ENCODE data around the gene CPS1. TPM values are rescaled to one million over a fixed set of nuclear protein-coding genes. Genes with fewer than 3 reads are reported as not detected.
A peak's percentile ranks its signal among the peaks of the same experiment; 100 is the strongest.

Gene CPS1
- total RNA-seq, 6 experiments from 2014 or later: 1,066 to 2,150 (median 1,343) TPM

DNA sequence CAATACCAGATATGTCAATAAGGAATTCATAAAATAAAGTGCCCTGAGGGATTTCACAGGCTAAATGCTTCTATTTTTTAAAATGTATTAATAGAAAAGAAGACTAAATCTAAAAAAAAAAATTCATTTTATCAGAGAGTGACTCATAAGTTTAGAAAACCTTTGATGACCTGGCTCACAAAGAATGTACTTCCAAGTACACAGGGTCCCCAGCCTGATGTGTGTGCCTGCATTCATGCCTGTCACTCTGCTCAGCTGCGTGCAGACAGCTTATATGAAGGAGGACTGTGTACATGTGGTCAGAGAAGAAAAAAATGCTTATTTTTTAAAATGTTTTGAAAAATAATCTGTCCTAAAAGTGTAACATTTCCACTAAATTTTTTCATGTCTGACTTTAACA is 3.0 kb upstream of the CPS1 start:
- Histone ChIP-seq H3K36me3 (peaks cover 0 to 2% (median 0%) of the 10 kb centered on the region in 4 donors), H3K4me3 (no peak overlapping the region), H3K9me3 (no peaks in the 10 kb centered on the region), H3K27ac (no peak overlapping the region), H3K27me3 (no peaks in the 10 kb centered on the region), H3K4me1 (peaks cover 0 to 31% (median 10%) of the 10 kb centered on the region in 4 donors)
- intact Hi-C loops (cut with DNase I): no loop called here
- ATAC-seq: peak in 1 of 4 donors; percentile 56
- 31% methylated on average over 1 of the region's 1 CpG for WGBS (ENCODE audit: insufficient coverage, low coverage, low lambda C conversion rate, missing lambda C conversion rate)
- peak in 1 of 3 donors; percentile 29 for DNase-seq
- no peak for TF ChIP-seq POLR2A (IDR thresholded peaks at IDR 0.05)
- TF ChIP-seq, protein P1, sequence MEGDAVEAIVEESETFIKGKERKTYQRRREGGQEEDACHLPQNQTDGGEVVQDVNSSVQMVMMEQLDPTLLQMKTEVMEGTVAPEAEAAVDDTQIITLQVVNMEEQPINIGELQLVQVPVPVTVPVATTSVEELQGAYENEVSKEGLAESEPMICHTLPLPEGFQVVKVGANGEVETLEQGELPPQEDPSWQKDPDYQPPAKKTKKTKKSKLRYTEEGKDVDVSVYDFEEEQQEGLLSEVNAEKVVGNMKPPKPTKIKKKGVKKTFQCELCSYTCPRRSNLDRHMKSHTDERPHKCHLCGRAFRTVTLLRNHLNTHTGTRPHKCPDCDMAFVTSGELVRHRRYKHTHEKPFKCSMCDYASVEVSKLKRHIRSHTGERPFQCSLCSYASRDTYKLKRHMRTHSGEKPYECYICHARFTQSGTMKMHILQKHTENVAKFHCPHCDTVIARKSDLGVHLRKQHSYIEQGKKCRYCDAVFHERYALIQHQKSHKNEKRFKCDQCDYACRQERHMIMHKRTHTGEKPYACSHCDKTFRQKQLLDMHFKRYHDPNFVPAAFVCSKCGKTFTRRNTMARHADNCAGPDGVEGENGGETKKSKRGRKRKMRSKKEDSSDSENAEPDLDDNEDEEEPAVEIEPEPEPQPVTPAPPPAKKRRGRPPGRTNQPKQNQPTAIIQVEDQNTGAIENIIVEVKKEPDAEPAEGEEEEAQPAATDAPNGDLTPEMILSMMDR (IDR thresholded peaks at IDR 0.05): no peak

DNA sequence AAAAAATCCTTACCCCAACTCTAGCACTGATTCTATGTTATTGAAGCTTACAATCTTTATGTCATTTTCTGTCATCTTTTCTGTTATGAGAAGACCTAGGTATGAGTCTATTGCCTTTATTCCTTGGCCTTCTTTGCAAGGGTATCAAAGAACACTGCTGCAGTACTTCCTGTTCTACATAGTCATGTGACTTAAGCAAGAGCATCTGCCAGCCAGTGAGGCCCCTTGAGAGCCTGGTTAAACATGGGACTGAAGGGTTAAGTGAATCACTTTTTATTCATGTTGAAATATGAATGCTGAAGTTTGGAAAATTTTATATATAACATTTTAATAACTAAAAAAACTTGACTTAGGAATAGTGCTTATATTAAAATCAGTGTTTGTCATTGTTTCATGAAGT is 844 bp upstream of the CPS1 start:
- H3K27me3 ChIP-seq: no peaks in the 10 kb centered on the region
- no peak for TF ChIP-seq POLR2A (IDR thresholded peaks at IDR 0.05)
- TF ChIP-seq, protein P1 (IDR thresholded peaks at IDR 0.05): no peak
- intact Hi-C loops (cut with DNase I): no loop called here
- peaks cover 0 to 12% (median 0%) of the 10 kb centered on the region in 4 donors for H3K36me3 ChIP-seq
- H3K4me3 ChIP-seq: no peak overlapping the region
- peaks cover 0 to 17% (median 3%) of the 10 kb centered on the region in 4 donors for H3K4me1 ChIP-seq
- no peaks in the 10 kb centered on the region for H3K9me3 ChIP-seq
- peak overlapping the region in 2 of 3 donors; percentile 30 to 98 for H3K27ac ChIP-seq
- ATAC-seq (no peak), DNase-seq (no peak)

GRCh38 chr2:210557721-210558120 is 1.3 kb downstream of the CPS1 start:
- H3K27ac ChIP-seq: peak overlapping the region; percentile 25 to 98 (median 91)
- peak overlapping the region; percentile 39 to 67 (median 55) for H3K4me3 ChIP-seq

DNA sequence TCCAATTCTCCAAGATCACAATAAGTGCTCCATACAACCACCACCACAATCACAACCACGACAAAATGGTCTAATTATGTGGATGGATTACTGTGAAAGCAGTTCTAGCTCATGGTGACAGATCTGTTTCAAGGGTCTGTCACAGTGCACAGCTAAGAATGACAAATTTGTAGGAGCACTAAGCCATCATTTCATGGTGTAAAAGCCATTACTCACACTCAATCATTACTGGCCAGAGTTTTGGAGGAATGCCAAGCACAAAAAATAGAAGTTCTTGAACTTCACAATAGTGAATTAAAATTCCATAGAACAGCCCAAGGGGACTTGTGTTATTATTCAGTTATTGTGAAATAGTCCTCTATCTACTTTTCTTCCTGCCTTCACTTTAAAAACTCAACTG is 2.3 kb downstream of the CPS1 start:
- TF ChIP-seq, protein P1 (IDR thresholded peaks at IDR 0.05): no peak
- TF ChIP-seq POLR2A (IDR thresholded peaks at IDR 0.05): peak; percentile 33
- Histone ChIP-seq H3K27me3 (no peaks in the 10 kb centered on the region), H3K27ac (peak overlapping the region; percentile 40 to 98 (median 91)), H3K4me1 (peaks cover 0 to 13% (median 2%) of the 10 kb centered on the region in 4 donors), H3K9me3 (no peaks in the 10 kb centered on the region), H3K4me3 (peak overlapping the region; percentile 39 to 67 (median 55)), H3K36me3 (peaks cover 0 to 12% (median 0%) of the 10 kb centered on the region in 4 donors)
- ATAC-seq: peak; percentile 3 to 31 (median 19)
- DNase-seq: no peak
- intact Hi-C loops (cut with DNase I): no loop called here
- 17% methylated on average over 1 of the region's 1 CpG for WGBS (ENCODE audit: insufficient coverage, low coverage, low lambda C conversion rate, missing lambda C conversion rate)

More at GRCh38 chr2:210557721-210558120, 1.3 kb downstream of the CPS1 start:
- intact Hi-C loops (cut with DNase I): no loop called here
- H3K9me3 ChIP-seq: no peaks in the 10 kb centered on the region
- H3K27me3 ChIP-seq: no peaks in the 10 kb centered on the region
- ATAC-seq (peak in 1 of 4 donors; percentile 1), DNase-seq (no peak)
- peaks cover 0 to 12% (median 0%) of the 10 kb centered on the region in 4 donors for H3K36me3 ChIP-seq
- peaks cover 0 to 13% (median 2%) of the 10 kb centered on the region in 4 donors for H3K4me1 ChIP-seq
- no peak for TF ChIP-seq POLR2A (IDR thresholded peaks at IDR 0.05)
- TF ChIP-seq, protein P1 (IDR thresholded peaks at IDR 0.05): no peak

GRCh38 chr2:210559182-210559581 is 2.8 kb downstream of the CPS1 start:
- WGBS (ENCODE audit: insufficient coverage, low coverage, low lambda C conversion rate, missing lambda C conversion rate): 31% methylated on average over 6 of the region's 6 CpGs
- H3K4me1 ChIP-seq: peaks cover 0 to 17% (median 2%) of the 10 kb centered on the region in 4 donors
- peaks cover 0 to 12% (median 0%) of the 10 kb centered on the region in 4 donors for H3K36me3 ChIP-seq
- ATAC-seq (peak; percentile 31 to 53 (median 38)), DNase-seq (no peak)
- peak overlapping the region; percentile 40 to 98 (median 91) for H3K27ac ChIP-seq
- intact Hi-C loops (cut with DNase I): no loop called here
- H3K9me3 ChIP-seq: no peaks in the 10 kb centered on the region
- no peaks in the 10 kb centered on the region for H3K27me3 ChIP-seq
- peak overlapping the region; percentile 39 to 67 (median 55) for H3K4me3 ChIP-seq
- peak; percentile 49 for TF ChIP-seq POLR2A (IDR thresholded peaks at IDR 0.05)
- TF ChIP-seq, protein P1 (IDR thresholded peaks at IDR 0.05): no peak
